CD4-positive, alpha-beta T cell treated with Interleukin-15 for 1 hour (primary cell): ENCODE measurements around the gene TNFRSF1B.
A peak's percentile ranks its signal among the peaks of the same experiment; 100 is the strongest.
"Not testable (repeated sequence)": the region's sequence is repeated elsewhere in the genome, so short reads cannot be mapped to it uniquely, and the experiment has no call there.

Source experiments
- DNase-seq: peaks from one replicate; pipeline ENCODE4 v3.0.0-alpha.2; 2020

TNFRSF1B gene

DNA sequence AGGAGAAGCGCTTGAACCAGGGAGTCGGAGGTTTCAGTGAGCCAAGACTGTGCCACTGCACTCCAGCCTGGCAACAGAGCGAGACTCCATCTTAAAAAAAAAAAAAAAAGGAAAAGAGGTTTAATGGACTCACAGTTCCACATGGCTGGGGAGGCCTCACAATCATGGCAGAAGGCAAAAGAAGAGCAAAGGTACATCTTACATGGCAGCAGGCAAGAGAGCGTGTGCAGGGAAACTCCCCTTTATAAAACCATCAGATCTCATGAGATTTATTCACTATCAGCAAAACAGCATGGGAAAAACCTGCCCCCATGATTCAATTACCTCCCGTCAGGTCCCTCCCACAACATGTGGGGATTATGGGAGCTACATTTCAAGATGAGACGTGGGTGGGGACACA is 57.3 kb downstream of the TNFRSF1B start:
- not testable (repeated sequence) for DNase-seq

DNA sequence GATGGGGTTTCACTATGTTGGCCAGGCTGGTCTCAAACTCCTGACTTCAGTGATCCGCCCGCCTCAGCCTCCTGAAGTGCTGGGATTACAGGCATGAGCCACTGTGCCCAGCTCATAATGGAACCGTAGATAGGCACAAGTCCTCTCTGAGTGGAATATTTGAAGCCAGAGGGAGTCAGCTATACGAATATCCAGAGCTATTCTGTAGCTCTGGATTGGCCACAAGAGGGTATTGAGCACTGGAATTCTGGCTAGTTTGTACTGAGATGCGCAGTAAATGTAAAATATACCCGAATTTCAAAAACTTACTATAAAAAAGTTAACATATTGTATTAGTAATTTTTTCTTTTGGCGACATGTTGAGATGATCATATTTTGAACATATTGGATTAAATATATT is 62.2 kb downstream of the TNFRSF1B start:
- no peak for DNase-seq

- no peak for DNase-seq
Observed at GRCh38 chr1:12229386-12229834, 62.6 kb downstream of the TNFRSF1B start.

DNA sequence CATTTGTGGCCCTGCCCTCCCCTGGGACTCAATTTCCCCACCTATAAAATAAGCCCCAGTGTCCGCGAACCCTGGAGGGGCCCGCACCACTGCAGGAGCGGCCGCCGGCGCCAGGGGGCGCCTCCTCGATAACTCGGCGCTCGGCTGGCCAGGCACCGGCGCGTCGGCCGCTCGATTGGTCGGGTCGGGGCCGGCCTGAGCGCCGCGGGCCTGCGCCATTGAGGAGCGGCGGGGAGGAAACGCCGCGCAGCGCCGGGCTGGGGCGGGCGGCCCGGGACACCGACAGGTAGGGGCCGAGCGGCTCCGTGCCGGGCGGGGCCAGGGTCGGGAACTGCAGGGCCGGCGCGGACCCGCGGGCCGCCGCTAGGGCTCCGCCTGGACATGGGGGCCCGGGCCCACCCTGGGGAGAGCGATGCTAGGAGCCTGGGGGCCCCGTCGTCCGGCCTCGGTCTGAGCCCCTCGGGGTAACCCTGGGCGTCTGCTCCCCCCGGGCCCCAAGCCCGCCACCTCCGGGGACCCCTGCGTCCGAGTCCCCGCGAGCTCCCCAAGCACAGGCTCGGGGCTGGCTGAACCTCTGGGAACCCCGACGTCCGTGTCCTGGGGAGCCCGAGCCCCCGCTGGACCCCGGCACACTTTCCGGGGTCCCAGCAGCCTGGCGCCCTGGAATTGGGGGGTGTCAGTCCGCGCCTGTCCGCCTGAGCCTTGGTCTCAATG is 63.2 kb downstream of the TNFRSF1B start, which contains the start of gene VPS13D:
VPS13D (plus strand) TSS at position 196 of the 714 bp plus-strand sequence. CDS start 4,237 bp downstream, outside the sequence.
- peak; percentile 82 for DNase-seq

- no peak for DNase-seq
Observed at GRCh38 chr1:12230549-12231275, 63.9 kb downstream of the TNFRSF1B start.

DNA sequence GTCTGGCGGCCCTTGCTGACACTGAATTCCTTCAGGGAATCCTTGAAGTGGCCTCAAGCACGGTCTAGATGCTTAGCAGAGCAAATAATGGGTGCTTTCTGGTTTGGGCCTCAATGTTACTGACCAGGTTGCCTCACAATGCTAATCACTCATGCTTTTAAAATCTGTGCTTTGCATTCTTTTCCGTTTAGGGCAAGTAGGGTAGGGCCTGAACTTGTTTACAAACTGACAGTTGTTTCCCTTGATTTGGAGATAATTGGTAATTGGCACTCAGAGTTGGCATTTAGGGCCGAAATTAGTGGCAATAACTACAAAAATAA is 64.4 kb downstream of the TNFRSF1B start:
- DNase-seq: no peak

- DNase-seq: no peak
Observed at GRCh38 chr1:12232221-12232620, 65.4 kb downstream of the TNFRSF1B start.

- no peak for DNase-seq
Observed at GRCh38 chr1:12244078-12244477, 77.3 kb downstream of the TNFRSF1B start.

DNA sequence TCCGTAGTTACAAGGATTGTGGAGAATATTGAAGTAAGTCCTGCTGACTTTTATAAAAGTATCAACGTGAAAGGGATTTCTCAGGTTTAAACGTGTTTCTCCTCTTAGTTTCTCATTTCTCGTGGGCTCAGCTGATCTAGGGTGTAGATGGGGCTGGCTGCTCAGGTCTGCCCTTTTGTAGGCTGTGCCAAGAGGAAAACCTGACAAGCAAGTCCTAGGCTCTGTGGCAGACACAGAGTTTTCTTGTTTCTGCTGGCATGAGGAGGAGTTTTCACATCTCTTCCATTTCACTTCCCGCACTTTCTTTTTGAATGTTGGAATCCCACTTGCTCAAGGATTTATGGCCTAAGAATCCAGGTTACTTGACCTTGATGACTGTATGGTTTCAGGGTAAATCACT is 77.8 kb downstream of the TNFRSF1B start:
- DNase-seq: no peak

GRCh38 chr1:12245116-12245515 is 78.3 kb downstream of the TNFRSF1B start:
- no peak for DNase-seq

DNA sequence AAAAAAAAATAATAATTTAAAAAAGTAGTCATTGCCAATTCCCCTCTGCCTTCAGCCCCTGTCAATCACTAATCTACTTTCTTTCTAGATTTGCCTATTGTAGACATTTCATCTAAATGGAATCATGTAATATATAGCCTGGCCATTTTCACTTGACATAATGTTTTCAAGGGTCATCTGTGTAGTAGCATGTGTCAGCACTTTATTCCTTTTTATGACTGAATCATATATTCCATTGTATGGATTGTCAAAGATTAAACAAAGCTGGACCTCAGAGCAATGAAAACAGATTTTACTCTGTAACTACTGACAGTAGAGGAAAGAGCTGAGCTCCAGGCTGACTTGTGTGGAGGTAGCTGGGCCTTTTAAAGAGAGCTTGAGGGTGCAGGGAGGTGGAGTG is 78.9 kb downstream of the TNFRSF1B start:
- DNase-seq: no peak

DNA sequence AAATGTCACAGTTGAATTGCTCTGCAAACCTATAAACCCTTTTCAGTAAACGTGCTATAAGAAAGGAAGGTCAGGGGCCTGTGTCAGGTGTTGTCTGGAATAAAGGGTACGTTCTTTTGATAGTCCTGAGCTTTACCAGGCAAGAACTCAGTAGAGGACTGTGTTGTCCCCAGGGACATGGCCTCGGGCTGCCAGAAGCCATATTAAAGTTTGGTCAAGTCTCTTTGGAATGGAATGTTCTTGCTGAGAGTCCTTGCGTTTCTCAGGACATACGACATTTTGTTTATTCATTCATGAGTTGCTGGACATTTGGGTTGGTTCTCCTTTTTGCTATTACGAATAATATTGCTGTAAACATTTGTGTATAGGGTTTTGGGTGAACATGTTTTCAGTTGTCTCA is 79.8 kb downstream of the TNFRSF1B start:
- DNase-seq: no peak

- no peak for DNase-seq
Observed at GRCh38 chr1:12249181-12249580, 82.4 kb downstream of the TNFRSF1B start.

GRCh38 chr1:12249748-12250147 is 83.0 kb downstream of the TNFRSF1B start:
- no peak for DNase-seq

GRCh38 chr1:12251442-12251841 is 84.7 kb downstream of the TNFRSF1B start:
- DNase-seq: no peak

DNA sequence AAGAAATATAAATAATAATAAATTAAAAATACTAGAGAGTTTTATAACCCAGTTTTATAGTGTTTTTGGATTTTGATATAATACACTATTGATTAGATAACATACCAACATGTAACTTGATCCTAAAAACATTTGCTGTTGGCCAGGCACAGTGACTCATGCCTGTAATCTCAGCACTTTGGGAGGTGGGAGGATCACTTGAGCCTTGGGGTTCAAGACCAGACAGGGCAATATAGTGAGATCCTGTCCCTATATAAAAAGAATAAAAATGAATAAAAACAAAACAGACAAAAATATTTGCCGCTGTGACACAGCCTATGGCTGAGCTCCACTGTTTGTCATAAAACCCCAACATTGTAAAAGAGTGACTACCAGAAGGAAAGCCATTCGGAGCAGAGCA is 89.1 kb downstream of the TNFRSF1B start:
- DNase-seq: no peak

GRCh38 chr1:12258272-12258671 is 91.5 kb downstream of the TNFRSF1B start:
- DNase-seq: no peak
